Activated CD8-positive, alpha-beta memory T cell treated with anti-CD3 and anti-CD28 coated beads, Interleukin-2, amount 50 U/mL, for 1 hour (primary cell): Measurements from ENCODE around the gene PRSS8.
A peak's percentile ranks its signal among the peaks of the same experiment; 100 is the strongest.

Source experiments
- DNase-seq: peaks from one replicate; pipeline ENCODE4 v3.0.0-alpha.2; 2020; ENCODE audit errors: extremely low read depth

The PRSS8 gene

DNA sequence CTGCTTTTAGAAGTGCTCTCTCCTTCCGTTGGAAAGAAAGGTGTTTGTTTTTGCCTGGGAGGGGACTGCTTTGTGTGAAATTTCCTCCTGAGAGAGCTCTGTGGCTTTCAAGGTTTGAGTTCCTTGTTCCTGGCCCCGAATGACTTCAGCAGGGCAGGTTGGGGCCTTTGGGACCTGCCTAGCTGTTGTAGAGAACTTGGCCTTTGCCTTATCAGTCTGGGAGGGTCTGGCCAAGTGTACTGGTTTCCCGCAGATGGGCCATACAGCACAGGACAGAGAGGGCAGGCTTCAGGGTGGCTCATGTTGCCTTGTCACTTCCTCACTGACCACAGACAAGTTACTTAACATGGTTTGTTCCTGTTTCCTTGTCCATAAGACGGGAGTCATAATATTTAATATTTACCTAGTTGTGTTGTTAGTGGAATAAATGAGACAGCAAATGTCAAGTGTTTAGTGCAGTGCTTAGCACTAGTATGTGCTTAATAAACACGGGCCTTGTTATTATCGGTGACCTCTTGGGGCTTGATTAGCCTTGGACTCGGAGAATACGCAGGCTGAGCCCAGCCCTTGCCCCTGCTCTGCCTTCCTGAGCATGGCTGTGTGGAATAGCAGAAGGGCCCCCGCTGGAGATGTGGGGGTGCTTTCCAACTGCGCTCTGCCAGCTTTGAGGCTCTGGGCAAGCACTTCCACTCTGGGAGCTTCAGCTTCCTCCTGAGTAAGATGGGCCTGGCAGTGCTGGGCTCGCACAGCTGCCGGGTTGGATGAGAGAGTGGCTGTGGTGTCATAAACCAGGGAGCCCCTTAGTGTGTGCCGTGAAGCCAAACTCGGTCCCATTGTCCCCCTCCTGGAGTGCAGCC is 6.6 kb downstream of the PRSS8 start:
- DNase-seq: no peak

DNA sequence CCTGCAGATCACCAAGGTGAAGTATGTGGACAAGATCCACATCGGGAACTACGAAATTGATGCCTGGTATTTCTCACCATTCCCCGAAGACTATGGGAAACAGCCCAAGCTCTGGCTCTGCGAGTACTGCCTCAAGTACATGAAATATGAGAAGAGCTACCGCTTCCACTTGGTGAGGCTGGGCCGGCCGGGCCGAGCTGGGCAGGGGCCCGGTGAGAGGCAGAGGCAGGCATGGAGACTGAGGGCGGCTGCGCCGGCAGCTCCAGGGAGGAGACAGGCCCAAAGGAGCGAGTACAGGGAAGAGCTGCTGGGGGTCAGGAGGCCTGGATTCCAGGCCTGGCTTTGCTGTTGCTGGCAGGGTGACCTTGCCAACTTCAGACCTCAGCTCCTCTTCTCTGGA is 8.3 kb downstream of the PRSS8 start:
- no peak for DNase-seq

DNA sequence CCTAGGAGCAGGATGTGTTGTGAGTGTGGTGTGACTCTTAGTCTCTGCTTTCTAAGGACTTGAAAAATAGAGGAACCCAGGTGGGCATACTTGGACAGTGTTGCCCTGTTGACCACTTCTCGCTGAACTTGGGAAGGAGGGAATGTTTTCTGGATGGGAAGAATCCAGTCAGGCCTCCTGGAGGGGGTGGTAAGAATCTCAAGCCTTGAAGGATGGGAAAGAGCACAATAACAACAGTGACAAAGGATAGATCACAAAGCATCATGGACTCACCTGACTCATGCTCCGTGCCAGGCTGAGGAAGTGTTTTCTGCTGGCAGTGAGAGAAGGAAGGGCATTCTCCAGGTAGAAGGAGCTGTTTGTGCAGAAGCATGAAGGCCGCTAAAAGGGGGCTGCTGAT is 9.7 kb downstream of the PRSS8 start:
- no peak for DNase-seq

DNA sequence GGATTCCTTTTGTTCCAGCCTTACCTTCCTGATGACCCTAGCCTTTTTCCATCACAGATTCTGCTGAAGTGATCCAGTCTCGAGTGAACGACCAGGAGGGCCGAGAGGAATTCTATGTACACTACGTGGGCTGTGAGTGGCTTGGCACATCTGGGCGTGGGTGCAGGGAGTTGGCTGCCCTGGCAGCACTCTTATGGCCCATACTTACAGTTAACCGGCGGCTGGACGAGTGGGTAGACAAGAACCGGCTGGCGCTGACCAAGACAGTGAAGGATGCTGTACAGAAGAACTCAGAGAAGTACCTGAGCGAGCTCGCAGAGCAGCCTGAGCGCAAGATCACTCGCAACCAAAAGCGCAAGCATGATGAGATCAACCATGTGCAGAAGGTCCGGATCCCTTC is 15.4 kb downstream of the PRSS8 start:
- DNase-seq: no peak

DNA sequence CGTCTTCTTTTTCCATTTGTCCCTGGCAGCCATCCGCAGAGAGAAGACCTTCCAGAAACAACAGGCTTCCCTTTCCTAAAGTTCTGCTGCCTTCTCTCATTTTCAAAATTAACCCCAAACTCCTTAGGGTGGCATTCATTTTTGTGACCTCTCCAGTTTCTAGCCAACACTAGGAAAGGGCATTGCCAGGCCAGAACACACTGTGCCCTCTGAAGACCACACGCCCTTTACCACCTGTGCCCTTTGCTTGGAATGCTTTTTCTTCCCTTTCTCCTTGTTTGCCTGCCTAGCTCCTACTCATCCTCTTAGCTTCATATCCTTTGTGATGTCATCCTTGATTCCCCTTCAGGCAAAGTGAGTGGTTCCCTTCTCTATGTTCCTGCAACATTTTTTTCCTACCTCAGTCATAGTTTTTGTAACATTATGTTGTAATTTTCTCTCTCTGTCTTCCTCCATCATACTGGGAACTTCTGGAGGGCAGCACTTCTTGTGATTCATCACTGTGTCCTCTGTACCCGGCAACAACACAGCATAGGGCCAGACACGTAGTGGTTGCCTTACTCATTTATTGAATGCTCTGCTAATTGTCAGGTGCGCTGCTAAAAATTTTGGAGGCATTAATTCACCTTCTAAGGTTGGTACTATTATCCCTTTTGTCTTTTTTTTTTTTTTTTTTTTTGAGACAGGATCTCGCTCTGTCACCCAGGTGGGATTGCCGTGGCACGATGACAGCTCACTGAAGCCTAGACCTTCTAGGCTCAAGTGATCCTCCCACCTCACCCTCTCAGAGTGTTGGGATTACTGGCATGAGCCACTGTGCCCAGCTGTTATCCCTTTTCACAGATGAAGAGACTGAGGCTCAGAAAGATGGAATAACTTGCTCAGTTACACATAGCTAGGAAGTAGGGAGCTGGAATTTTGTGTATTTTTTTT is 17.0 kb downstream of the PRSS8 start:
- no peak for DNase-seq

DNA sequence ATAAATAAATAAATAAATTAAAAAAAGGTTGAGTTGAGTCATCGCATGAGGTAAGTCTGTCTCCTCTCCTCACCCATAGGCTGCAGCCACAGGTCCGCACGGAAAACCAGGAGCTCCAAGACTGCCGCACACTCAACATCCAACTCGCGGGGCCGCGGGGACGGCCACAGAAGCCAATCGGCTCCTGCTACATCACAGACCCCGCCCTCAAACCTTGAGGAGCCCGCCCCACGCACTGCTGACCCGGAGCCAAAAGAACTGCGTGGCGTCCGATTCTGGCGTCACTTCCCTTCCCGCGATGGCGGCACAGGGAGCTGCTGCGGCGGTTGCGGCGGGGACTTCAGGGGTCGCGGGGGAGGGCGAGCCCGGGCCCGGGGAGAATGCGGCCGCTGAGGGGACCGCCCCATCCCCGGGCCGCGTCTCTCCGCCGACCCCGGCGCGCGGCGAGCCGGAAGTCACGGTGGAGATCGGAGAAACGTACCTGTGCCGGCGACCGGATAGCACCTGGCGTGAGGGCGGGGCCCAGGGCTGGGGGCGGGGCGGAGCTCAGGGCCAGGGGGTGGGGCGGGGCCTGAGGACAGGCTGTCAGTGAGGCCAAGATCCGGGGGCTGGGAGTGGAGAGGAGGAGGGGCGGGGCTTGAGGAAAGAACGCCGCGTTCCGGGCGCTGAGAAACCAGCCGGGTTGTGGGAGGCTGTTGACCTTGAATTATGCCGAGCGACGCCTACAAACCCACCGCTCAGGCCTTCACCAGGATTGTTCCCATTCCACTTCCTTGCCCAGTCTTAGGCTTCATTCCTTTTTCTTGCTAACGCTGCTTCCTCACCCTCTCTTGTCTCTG is 17.9 kb downstream of the PRSS8 start, which contains the start of gene KAT8:
Gene KAT8, plus strand, starts transcription at position 281 of the 839 bp plus-strand sequence. Its CDS starts 18 bp downstream, at position 299.
- peak; percentile 95 for DNase-seq

DNA sequence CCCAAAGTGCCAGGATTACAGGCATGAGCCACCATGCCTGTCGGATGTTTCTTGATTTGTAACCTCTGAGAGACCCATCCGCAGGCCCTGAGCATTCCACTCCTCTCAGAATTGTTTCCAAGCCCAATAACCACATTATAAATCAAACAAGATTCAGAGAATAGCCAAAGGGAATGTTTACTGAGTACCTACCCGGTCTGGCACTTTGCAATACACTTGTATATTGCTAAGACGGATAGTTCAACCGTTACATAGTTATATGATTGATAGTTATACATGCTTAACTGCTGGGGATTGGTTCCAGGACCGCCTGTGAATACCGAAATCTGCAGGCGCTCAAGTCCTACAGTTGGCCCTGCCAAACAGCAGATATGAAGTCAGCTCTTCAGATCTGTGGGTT is 21.1 kb downstream of the PRSS8 start:
- no peak for DNase-seq

DNA sequence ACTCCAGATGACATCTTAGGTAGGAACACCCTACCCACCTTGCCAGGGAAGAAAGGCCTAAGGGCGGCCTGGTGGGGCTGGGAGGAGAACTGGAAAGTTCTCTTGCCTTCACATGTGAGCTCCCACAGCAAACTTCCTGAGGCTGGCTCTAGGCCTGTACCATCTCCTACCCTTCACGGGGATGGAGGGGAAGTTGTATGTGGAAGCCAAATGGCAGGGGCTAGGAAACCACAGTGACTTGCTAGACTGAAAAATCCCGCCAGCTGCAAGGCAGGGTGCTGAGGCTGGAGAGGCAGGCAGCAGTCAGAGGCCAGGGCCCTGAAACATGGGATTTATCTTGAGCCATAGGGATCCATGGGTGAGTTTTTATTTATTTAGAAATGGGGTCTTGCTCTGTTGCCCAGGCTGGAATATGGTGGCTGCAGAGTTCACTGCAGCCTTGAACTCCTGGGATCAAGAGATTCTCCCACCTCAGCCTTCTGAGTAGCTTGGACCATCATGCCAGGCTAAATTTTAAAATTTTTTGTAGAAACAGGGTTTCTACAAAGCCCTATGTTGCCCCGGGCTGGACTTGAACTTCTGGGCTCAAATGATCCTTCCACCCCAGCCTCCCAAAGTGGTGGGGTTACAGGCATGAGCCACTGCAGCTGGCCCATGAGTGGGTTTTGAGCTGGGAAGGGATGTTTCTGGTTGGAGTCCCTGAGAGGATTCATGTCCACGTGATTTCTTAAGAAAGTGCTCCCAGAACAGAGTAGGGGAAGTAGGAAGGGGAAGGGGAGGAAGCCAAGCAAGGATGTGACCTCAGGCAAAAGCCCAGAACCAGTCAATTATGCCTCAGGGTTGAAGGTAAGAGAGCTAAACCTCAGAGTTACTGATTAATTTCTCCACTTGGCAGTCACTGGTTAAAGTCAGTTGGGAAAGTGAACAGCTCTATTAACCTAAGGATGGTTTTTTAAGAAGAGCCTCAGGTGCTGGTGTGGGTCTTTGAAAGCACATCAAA is 22.1 kb downstream of the PRSS8 start:
- no peak for DNase-seq

DNA sequence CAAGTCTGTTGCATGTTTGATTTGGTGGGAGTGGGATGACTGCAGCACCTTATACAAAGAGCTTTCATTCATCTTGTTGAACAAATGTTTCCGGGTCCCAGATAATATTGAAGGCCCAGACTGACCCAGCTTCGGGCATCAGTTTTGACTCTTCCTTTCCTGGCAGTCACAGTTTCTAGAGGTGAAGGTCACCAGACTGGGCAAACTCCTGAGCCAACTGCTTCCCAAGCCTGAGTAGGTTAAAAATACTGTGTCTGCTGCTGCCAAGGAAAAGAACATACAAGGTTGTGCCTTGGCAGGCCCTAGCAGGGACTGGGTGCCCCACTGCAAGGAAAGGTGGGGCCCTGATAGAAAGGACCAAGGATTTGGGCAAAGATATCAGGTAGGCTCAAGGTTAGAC is 22.8 kb downstream of the PRSS8 start:
- DNase-seq: no peak

DNA sequence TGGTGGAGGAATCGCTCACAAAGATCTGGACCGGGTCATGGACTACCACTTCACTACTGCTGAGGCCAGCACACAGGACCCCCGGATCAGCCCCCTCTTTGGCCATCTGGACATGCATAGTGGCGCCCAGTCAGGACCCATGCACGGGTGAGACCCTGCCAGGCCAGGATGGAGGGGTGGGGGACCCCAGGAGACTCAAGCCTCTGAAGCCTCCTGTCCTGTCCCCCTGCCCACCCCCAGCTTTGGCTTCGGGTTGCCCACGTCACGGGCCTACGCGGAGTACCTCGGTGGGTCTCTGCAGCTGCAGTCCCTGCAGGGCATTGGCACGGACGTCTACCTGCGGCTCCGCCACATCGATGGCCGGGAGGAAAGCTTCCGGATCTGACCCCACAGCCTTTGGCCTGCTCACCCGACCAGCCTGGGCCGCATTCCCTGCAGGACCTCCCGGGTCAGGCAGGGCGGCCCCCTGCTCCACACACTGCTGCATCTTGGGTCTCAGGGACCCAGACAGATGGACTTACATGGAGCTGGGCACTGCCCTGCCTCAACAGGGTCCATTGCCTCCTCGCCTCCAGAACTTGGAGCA is 23.6 kb downstream of the PRSS8 start:
- DNase-seq: no peak

DNA sequence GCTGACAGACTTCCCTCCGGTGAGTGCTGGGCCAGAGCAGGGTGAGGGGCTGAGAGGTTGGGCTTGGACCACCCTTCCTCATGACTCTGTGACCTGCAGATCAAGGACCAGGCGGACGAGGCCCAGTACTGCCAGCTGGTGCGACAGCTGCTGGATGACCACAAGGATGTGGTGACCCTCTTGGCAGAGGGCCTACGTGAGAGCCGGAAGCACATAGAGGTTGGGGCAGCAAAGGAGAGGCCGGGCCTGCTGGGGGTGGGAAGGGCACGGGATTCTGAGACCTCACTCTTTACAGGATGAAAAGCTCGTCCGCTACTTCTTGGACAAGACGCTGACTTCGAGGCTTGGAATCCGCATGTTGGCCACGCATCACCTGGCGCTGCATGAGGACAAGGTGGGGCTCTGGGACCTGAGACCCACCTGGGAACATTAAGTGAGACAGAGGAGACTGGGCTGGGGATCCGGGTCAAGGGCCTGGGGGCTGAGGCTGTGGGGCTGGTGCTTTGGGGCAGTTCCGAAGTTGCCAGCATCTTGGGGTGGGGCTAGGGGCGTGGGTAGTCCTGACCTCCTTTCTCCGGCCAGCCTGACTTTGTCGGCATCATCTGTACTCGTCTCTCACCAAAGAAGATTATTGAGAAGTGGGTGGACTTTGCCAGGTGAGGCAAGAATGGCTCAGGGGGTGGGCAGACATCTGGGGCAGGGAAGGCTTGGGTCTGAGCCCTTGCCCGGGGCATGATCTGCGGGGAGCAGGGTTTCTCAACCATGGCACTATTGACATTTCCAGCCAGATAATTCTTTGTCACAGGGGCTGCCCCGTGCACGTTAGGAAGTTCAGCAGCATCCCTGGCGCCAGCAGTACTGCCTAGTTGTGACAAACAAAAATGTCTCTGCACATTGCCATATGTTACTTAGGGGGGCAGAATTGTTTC is 25.2 kb downstream of the PRSS8 start:
- no peak for DNase-seq

DNA sequence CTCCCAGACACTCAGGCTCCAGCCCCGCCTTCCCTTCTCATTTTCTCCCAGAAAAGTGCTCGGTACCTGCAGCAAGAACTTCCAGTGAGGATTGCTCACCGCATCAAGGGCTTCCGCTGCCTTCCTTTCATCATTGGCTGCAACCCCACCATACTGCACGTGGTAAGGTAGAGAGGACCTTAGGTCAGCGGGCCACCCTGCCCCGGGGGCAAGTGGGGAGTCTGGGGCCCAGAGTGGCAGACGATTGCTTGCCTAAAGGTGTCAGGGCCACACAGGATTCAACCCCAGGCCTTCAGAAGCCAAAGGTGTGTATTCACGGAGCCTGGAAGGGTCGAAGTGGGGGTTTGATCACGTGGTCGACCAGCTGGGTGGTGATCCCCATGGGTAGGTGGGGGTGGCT is 25.9 kb downstream of the PRSS8 start:
- no peak for DNase-seq

DNA sequence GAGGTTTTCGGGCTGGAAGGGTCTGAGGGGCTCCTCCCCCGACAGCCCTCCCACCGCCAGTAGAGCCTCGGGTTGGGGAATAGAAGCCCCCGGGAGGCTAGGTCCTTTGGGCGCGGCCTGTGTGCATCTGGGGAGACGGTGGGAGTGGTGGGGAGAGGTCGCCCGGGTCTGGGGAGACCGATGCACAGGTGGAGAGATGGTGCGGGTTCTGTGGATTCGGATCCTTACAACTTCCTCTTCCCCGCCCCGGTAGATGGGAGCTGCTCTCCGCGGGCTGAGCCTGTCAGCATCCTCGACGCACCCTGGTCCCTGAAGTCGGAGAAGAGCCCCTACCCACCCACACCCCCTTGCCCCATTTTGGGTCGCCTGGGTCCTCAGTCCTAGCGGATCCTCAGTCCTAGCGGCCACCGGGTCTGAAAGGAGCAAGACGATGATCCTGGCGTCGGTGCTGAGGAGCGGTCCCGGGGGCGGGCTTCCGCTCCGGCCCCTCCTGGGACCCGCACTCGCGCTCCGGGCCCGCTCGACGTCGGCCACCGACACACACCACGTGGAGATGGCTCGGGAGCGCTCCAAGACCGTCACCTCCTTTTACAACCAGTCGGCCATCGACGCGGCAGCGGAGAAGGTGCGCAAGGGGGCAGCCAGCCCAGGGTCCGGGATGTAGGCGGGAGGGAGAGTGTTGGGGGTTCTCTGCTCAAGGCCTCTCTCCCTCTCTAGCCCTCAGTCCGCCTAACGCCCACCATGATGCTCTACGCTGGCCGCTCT is 26.6 kb downstream of the PRSS8 start:
- no peak for DNase-seq

DNA sequence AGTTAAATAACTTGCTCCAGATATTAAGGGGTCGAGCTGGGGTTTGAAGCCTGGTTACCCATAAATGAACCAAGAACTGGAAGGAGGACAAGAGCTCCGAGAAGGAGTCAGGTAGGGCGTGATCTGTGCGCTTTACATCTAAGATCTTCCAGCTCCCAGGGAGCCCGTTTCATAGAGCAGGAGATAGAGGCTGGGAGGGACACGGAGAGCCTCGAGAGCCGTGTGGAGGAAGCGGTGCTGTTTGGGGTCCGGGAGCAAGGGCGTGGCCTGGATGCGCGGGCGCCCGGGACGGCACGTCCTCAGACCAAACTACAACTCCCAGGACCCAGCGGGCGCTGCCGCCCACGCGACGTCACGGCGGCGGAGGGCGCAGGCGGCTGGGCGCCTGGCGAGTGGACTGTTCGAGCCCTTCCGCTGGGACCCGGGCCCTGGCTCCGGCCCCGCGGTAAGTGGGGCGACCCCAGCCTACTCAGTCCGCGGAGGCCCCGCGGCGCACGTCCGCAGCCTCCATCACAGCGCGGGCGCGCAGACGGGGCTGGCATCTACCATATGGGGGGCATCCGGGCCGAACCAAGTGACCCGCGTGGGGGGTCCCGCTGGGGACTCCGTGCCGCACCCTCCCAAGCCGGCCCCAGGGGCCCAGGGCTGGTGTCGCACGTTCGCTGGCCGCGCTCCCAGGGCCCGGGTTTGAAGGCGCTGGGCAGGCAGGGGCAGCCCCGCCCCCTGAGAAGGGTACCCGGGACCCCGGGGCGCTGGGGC is 27.3 kb downstream of the PRSS8 start, which contains the start of gene BCKDK:
Gene BCKDK, plus strand, starts transcription at position 352 of the 759 bp plus-strand sequence. CDS start 838 bp downstream, outside the sequence.
- DNase-seq: no peak

DNA sequence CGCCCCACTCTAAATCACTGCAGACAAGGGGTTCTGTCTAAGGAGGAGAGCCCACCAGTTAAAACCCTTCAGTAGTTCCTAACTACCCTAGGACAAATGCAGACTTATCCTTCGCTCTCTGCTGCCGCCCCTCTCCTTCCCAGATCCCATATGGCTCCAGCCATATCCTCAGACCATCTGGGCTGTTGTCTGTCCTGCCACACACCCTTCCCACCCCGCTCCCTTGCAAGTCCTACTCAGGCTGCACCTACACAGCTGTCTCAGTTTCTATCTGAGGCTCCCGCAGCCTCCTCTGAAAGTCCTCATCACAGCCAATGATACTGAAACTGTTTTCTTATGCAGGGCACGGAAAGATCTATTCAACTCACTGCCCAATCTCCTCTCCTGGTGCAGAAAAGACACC is 28.1 kb downstream of the PRSS8 start:
- DNase-seq: no peak

DNA sequence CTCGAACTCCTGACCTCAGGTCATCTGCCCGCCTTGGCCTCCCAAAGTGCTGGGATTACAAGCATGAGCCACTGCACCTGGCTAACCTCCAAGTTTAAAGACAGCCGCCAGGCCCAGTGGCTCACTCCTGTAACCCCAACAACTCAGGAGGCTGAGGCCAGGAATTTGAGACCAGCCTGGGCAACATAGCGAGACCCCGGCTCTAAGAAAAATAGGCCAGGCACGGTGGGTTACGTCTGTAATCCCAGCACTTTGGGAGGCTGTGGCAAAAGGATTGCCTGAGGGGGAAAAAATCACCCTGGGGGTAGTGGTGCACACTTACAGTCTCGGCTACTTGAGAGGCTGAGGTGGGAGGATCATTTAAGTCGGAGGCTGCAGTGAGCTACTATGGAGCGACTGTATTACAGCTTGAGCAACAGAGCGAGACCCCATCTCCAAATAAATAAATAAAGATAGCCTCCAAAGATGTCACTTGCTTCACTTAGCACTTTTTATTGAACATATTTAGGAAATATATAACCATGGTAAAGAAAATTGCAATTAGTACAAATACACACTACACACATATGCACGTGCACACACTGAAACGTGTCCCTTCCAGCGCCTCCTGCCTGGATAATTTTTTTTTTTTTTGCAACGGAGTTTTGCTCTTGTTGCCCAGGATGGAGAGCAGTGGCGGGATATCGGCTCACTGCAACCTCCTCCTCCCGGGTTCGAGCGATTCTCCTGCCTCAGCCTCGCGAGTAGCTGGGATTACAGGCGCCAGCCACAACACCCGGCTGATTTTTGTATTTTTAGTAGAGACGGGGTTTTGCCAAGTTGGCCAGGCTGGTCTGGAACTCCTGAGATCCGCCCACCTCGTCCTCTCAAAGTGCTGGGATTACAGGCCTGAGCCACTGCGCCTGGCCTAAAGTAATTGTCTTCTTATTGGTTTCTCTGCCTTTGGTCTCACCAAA is 28.7 kb downstream of the PRSS8 start:
- DNase-seq: no peak
